NCI-H1694 (cell line): ENCODE measurements around the gene DACH1.

ENCODE experiments used
- DNase-seq: peaks from one replicate; lab custom pipeline; 2025; lab: John Stamatoyannopoulos, UW

DACH1 gene

GRCh38 chr13:71488201-71488600 lies 378.8 kb downstream of the DACH1 start:
- no peak for DNase-seq

DNA sequence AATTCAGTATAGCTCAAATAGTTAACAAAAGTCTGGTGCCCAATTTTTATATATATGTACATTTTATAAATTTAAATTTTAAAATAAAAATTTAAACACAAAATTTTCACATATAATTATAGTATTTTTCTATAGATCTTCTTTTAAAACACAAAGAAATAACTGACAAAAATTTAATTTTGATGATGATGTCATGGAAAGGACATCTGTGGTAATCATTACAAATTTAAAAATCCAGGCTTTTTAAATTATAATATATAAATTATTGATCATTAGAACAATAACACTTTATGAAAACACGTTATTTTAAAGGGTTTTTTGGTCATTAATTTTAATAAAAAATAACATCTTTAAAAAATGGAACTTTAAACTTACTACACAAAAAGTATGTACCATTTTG lies 381.1 kb downstream of the DACH1 start:
- no peak for DNase-seq

DNA sequence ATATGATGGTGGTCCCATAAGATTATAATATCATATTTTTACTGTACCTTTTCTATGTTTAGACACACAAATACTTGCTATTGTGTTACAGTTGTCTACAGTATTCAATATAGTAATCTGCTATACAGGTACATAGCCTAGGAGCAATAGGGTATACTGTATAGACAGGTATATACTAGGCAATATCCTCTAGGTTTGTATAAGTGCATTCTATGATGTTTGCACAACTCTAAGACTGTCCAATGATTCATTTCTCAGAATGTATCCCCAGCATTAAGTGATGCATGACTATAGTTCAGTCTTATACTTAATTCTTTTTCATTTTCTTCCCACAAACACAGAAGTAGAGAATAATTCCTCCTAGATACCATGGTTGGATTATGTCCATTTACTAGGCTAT lies 383.3 kb downstream of the DACH1 start:
- no peak for DNase-seq

GRCh38 chr13:71481501-71481900 lies 385.5 kb downstream of the DACH1 start:
- DNase-seq: no peak

DNA sequence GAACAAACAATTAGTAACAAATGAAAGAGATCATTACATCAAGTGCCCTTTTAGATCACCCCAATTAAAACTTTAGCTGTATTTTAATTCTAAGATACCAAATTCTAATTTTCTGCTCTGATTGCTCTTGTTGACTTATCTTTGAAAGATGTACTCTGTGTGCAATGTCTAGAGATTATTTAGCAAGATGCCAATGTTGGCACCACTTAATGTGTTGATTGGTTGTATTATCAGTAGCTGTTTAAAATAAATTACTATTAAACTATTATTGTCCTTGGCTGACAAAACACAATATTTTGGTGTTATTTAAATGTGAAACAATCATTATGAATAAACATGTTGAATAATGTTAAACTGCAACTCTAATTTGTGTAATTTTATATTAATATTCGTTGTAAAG lies 386.0 kb downstream of the DACH1 start:
- DNase-seq: no peak

DNA sequence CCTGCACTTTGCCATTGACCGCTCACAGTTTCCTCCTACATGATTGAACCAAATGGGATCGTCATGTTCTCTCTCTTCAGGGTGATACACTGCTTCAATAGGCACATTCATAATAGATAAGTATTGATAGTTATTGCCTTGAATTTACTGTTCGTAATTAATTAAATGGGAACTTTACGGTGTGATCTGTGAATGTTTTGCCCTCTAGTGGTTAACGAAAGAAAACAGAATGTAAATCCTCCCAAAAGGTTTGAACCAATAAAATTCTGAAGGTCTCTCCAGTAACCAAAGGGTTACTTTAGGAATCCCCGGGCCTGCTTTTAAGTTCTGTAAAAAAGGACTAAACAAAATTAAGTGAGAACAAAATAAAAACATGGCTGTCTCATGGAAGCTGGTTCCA lies 389.3 kb downstream of the DACH1 start:
- DNase-seq: no peak

DNA sequence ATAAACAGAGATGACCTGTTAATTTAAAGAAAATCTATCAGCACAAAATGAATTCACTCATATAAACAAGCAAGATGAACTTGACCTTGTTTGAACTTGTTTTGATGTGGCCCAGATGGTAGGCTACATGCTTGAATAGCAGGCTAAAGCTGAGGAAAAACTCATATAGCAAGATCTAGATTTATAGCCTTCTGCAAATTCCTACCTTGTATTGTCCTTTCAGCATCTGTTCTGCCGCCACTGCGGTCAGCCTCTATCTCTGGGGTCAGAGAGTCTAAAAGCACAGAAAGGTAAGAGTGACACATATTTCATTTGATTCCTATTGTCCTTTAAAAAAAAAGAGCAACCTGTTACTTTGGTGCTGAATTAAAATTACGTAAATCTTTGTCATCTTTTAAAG lies 392.1 kb downstream of the DACH1 start:
- DNase-seq: peak; percentile 69

- DNase-seq: no peak
Measured at GRCh38 chr13:71469626-71470025, 397.4 kb downstream of the DACH1 start.

GRCh38 chr13:71464686-71465085 lies 402.3 kb downstream of the DACH1 start:
- DNase-seq: peak; percentile 33

GRCh38 chr13:71461892-71462291 lies 405.1 kb downstream of the DACH1 start:
- no peak for DNase-seq

- no peak for DNase-seq
Measured at GRCh38 chr13:71460211-71460610, 406.8 kb downstream of the DACH1 start.

DNA sequence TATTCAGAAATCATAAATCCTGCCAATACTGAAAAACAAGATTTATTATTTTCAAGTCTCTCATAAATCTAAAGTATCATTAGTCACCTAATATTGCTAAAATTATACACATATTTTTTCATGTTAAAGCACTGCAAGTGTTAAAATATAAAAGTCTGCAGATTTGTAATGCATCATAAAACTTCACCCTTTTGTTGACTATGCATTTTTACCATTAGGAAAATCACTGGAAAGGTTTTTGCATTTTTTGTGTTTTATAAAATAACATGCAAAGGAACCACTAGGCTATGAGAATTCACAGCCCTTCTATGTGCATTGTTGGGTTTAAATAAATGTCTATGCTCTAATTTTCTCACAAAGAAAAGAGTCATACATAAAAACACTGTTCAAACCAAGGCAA lies 407.3 kb downstream of the DACH1 start:
- DNase-seq: no peak

DNA sequence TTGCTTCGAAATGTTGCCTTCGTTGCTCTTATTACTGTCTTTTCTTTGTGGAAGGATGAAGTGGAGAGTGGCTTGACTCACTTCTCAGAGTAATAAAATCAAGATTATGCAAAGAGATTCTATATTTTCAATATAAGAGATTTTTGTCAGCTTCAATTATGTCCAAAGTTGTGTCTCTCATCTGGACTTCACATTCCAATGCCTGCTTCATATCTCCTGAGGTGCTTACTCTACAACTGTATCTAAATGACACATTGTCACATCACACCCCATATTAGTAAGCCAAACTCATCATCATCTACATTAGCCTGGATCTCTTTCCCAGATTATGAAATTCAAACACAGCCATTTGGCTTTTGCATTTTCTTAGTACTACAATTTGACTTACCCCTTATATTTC lies 409.4 kb downstream of the DACH1 start:
- no peak for DNase-seq

DNA sequence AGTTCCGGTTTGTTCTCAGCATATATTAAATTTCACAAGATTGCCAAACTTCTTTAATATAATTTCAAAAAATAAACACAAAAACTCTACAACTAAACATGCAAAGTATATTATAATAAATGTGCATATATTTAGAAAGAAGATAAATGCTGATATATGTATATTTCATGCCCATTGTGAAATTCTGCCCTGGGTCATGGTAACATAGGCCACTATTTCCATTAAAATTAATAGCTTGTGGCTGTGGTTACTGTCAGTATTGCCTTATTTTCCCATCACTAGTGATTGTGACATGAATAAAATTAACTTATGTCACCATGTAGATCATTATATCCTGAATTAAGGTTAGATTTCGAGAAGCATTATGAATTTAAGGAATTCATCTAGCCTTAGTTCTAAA lies 410.9 kb downstream of the DACH1 start:
- DNase-seq: no peak

GRCh38 chr13:71454509-71454908 lies 412.5 kb downstream of the DACH1 start:
- no peak for DNase-seq

DNA sequence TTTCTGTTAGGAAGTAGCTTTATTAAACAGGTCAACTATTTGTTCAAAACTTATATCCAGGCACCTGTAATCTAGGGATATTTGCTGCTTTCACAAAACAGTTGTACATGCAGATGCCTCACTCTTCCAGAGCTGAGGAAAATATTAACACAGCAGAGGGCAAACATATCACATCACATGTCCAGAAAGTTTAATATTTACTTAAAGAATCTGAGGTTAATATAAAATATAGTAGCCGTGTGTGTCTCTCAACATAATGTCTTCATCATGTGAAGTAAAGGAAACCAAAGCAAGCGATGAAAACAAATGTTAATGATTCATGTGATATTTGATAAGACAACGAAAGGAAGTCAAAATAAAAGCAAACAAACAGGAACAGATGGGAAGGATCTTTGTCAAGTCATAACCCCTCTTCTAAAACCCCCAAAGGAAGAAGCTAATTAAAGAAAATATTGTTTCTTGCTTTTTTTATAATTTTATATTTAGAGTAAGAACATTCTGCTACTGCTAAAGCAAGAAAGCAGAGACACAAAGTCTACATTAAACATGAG lies 418.8 kb downstream of the DACH1 start:
- DNase-seq: no peak

DNA sequence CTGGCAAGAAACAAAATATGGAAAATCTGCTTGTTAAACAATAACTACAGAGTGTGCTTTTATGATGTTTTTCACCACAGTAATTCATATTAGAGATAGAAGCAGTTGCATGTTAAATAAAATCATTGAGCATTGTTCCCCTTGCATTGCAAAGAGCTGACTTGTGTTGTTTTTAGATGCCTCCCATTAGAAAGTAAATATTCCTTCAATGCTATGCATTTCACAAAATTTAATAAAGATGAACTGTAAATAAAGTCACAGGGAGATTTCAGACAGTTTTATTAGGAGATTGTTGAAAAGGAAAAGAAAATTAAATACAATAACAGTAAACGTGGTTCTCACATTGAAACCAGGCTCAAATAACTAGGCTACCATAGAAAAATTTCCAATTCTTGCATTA lies 429.3 kb downstream of the DACH1 start:
- no peak for DNase-seq

DNA sequence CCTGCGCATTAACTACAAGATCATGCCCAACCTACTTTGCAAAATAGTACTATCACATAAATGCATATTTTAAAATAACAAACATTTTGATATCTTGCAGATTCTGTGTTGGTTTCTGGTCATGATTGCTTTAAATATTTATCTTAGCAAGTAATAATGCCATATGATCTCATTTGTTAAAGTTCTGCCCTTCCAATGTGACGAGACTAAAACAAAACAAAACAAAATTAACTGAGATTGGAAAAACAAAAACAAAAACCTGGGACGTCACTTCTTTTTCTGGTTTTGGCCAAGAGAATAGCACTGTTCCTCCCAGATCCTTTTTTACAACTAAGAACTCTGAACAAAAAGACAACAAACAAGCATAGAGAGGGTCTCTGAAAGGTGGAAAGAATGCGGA lies 436.3 kb downstream of the DACH1 start:
- DNase-seq: no peak

DNA sequence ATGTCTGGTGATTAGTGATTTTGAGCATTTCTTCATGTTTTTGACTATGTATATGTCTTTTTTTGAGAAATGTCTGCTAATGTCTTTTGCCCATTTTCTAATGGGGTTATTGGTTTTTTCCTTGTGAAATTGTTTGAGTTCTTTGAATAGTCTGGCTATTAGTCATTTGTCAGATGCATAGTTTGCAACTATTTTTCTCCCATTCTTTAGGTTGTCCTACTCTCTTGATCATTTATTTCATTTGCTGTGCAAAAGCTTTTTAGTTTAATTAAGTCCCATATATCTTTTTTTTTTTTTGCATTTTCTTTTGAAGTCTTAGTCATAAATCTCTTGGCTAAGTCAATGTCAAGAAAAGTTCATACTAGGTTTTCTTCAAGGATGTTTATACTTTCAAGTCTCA lies 449.8 kb downstream of the DACH1 start:
- DNase-seq: no peak

- DNase-seq: no peak
Measured at GRCh38 chr13:71412231-71412630, 454.8 kb downstream of the DACH1 start.

DNA sequence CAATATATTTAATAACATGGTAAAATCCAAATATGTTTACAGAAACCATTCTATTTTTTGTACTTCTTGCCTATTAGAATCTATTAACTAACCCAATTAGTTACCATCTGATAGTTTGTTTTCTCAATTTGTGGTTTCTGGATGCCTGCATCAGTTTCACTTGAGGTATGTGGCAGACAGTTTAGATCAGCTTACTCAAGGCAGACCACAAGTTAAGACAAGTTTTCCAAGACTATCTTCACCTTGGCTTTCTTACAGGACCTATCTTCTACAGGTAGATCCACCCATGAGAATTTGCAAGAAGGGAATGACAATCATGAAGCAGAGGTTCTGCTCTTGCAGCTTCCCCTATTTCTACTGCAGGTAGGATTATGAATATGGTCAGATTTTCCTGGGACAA lies 458.6 kb downstream of the DACH1 start:
- DNase-seq: no peak

GRCh38 chr13:71399631-71400215 lies 467.3 kb downstream of the DACH1 start:
- DNase-seq: no peak

DNA sequence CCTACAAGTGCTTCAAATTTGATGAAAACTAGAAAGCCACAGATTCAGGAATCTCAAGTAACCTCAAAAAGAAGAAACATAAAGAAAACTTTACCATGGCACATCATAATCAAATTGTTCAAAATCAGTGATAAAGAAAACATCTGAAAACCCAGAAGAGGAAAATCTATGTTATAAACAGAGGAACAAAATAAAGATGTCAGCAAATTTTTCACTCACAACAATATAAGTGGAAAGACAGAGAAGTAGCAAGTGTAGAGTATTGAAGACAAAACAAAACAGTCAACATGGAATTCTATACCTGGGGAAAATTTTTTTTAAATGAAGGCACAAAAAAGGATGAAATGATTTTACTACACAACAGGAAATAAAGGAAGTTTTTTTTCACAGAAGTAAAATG lies 470.9 kb downstream of the DACH1 start:
- no peak for DNase-seq

- DNase-seq: no peak
Measured at GRCh38 chr13:71395053-71395452, 472.0 kb downstream of the DACH1 start.

GRCh38 chr13:71394176-71394575 lies 472.8 kb downstream of the DACH1 start:
- no peak for DNase-seq
